Neural progenitor cell (in vitro differentiated cells): Measurements from ENCODE around the gene ECE2.

Experiments
- EZH2 ChIP-seq: fragments of 200-600 bp; sonication (generic); IDR thresholded peaks from 2 replicates; pipeline ENCODE4 v1.6.1; 2017; ENCODE audit warnings: antibody characterized with exemption, mild to moderate bottlenecking, moderate library complexity
- EZH2phosphoT487 ChIP-seq: fragments of 200-600 bp; sonication (generic); IDR thresholded peaks from 2 replicates; pipeline ENCODE4 v1.6.1; 2017; ENCODE audit warnings: antibody characterized with exemption
- TF ChIP-seq, protein P1 (sequence below): fragments of 200-600 bp; sonication (generic); IDR thresholded peaks from 2 replicates; pipeline ENCODE4 v1.5.1; 2017; ENCODE audit warnings: antibody characterized with exemption, mild to moderate bottlenecking

DNA sequence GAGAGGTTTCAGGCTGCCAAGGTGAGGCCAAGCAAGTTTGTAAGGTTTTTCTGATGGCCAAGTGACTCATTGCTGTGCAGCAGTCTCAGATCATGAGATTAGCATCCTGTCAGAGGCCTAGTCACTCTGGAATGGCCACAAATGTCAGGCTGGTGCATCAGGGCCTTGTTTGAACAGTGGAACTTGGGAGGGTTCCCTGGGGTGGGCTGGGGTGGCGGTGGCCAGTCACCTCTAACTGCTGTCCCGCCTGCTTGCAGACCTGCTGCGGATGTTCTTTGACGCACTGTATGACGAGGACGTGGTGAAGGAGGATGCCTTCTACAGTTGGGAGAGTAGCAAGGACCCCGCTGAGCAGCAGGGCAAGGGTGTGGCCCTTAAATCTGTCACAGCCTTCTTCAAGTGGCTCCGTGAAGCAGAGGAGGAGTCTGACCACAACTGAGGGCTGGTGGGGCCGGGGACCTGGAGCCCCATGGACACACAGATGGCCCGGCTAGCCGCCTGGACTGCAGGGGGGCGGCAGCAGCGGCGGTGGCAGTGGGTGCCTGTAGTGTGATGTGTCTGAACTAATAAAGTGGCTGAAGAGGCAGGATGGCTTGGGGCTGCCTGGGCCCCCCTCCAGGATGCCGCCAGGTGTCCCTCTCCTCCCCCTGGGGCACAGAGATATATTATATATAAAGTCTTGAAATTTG is 58.8 kb downstream of the ECE2 start:
- TF ChIP-seq, protein P1, sequence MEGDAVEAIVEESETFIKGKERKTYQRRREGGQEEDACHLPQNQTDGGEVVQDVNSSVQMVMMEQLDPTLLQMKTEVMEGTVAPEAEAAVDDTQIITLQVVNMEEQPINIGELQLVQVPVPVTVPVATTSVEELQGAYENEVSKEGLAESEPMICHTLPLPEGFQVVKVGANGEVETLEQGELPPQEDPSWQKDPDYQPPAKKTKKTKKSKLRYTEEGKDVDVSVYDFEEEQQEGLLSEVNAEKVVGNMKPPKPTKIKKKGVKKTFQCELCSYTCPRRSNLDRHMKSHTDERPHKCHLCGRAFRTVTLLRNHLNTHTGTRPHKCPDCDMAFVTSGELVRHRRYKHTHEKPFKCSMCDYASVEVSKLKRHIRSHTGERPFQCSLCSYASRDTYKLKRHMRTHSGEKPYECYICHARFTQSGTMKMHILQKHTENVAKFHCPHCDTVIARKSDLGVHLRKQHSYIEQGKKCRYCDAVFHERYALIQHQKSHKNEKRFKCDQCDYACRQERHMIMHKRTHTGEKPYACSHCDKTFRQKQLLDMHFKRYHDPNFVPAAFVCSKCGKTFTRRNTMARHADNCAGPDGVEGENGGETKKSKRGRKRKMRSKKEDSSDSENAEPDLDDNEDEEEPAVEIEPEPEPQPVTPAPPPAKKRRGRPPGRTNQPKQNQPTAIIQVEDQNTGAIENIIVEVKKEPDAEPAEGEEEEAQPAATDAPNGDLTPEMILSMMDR = no peak
- TF ChIP-seq EZH2 (no peak), EZH2phosphoT487 (no peak)
